Gastrocnemius medialis (tissue), 4 donors: ENCODE results near the gene AKAP6. TPM values are rescaled to one million over a fixed set of nuclear protein-coding genes. Genes with fewer than 3 reads are reported as not detected.

Experiments used
- ATAC-seq, 2 donors: fragments of 150-250 bp; one replicate each; pipeline ENCODE4 v1.9.1; 2016
- DNase-seq, 2 donors: peaks; one replicate each; pipeline ENCODE4 v3.0.0-alpha.2; 2019
- H3K27ac ChIP-seq, 4 donors: fragments of 200-600 bp; sonication (generic); 1 replicate in 1 of 4; 2 replicates in 3 of 4; pipeline ENCODE4 v1.5.1; 2016 to 2018; ENCODE audit warnings: mild to moderate bottlenecking in 2 of 4, moderate library complexity in 1 of 4
- H3K27me3 ChIP-seq, 3 donors: fragments of 200-600 bp; sonication (generic) in 2 of 3; 1 replicate in 1 of 3; 2 replicates in 2 of 3; pipeline versions ENCODE4 v1.5.1 to v1.6.0; 2016 to 2019; ENCODE audit warnings: mild to moderate bottlenecking in 1 of 3, moderate library complexity in 1 of 3
- H3K36me3 ChIP-seq, 2 donors: fragments of 200-600 bp; sonication (generic) in 1 of 2; one replicate each; pipeline ENCODE4 v1.5.1; 2017 to 2018
- H3K4me1 ChIP-seq, 2 donors: fragments of 200-600 bp; sonication (generic) in 1 of 2; one replicate each; pipeline ENCODE4 v1.5.1; 2016 to 2017; ENCODE audit warnings: mild to moderate bottlenecking in 2 of 2
- H3K4me3 ChIP-seq, 4 donors: fragments of 200-600 bp; sonication (generic) in 3 of 4; 1 replicate in 1 of 4; 2 replicates in 3 of 4; pipeline ENCODE4 v1.5.1; 2016 to 2019; ENCODE audit warnings: mild to moderate bottlenecking in 2 of 4
- H3K9me3 ChIP-seq, 3 donors: fragments of 200-600 bp; sonication (generic) in 2 of 3; 1 replicate in 1 of 3; 2 replicates in 2 of 3; pipeline ENCODE4 v1.5.1; 2016 to 2019
- CTCF ChIP-seq, 5 experiments: fragments of 450-650 bp in 3 of 5; fragments of 200-600 bp in 2 of 5; sonication (generic) in 2 of 5; IDR thresholded peaks in 4 of 5; conservative IDR thresholded peaks in 1 of 5; 1 replicate in 4 of 5; 2 replicates in 1 of 5; pipeline ENCODE4 v1.5.1; 2016 to 2019; ENCODE audit warnings: antibody characterized with exemption in 5 of 5, mild to moderate bottlenecking in 3 of 5, moderate library complexity in 3 of 5
- POLR2A ChIP-seq, 2 donors: fragments of 450-650 bp; IDR thresholded peaks; one replicate each; pipeline ENCODE4 v1.6.1; 2017; ENCODE audit warnings: antibody characterized with exemption in 2 of 2, mild to moderate bottlenecking in 2 of 2, moderate library complexity in 2 of 2
- in situ Hi-C, 4 donors: fragments of 200-750 bp; cut with MboI; loops; one replicate each; pipeline versions ENCODE4 v1.15.0 to v1.8.0; 2017; ENCODE audit warnings: low sequenced_read_pairs in 4 of 4
- intact Hi-C: fragments of 100-400 bp; cut with DNase I; formaldehyde crosslinking; loops from one replicate; pipeline ENCODE4 v1.15.1; 2023; ENCODE audit warnings: low total_unique reads
- total RNA-seq, 4 donors: library from RNA; depleted of rRNA; stranded (reverse); fragments of >200 nt; gene quantifications; one replicate each; pipeline versions ENCODE4 v1.1.0 to v1.2.3, GENCODE V29; 2016

The AKAP6 gene
- total RNA-seq, 4 donors from 2014 or later: 23.2 to 59.2 (median 32.1) TPM

GRCh38 chr14:32734261-32734660 lies 405.2 kb downstream of the AKAP6 start:
- H3K36me3 ChIP-seq: peaks cover 0 to 4% of the 10 kb centered on the region in 2 donors
- TF ChIP-seq CTCF (IDR thresholded peaks at IDR 0.05 in 4 of 5, conservative IDR thresholded peaks at IDR 0.05 in 1 of 5) (no peak), POLR2A (IDR thresholded peaks at IDR 0.05) (no peak)
- DNase-seq (no peak), ATAC-seq (no peak)
- H3K9me3 ChIP-seq: no peaks in the 10 kb centered on the region
- no peak overlapping the region for H3K4me3 ChIP-seq
- H3K27me3 ChIP-seq: no peaks in the 10 kb centered on the region
- in situ Hi-C loops: no loop called here
- H3K27ac ChIP-seq: no peak overlapping the region
- intact Hi-C loops: no loop called here
- H3K4me1 ChIP-seq: no peaks in the 10 kb centered on the region

GRCh38 chr14:32737621-32738020 lies 408.5 kb downstream of the AKAP6 start:
- in situ Hi-C loops: no loop called here
- TF ChIP-seq POLR2A (IDR thresholded peaks at IDR 0.05): no peak
- no peak for TF ChIP-seq CTCF (IDR thresholded peaks at IDR 0.05 in 4 of 5, conservative IDR thresholded peaks at IDR 0.05 in 1 of 5)

GRCh38 chr14:32738206-32738871 lies 409.2 kb downstream of the AKAP6 start:
- ATAC-seq: no peak
- H3K9me3 ChIP-seq: no peaks in the 10 kb centered on the region
- H3K27me3 ChIP-seq: no peaks in the 10 kb centered on the region
- H3K4me3 ChIP-seq: no peak overlapping the region
- H3K4me1 ChIP-seq: no peaks in the 10 kb centered on the region
- peaks cover 0 to 4% of the 10 kb centered on the region in 2 donors for H3K36me3 ChIP-seq
- no peak for TF ChIP-seq POLR2A (IDR thresholded peaks at IDR 0.05)
- TF ChIP-seq CTCF (IDR thresholded peaks at IDR 0.05 in 4 of 5, conservative IDR thresholded peaks at IDR 0.05 in 1 of 5): no peak
- intact Hi-C loops (no loop called here), in situ Hi-C loops (no loop called here)
- H3K27ac ChIP-seq: no peak overlapping the region
- DNase-seq: no peak

More at GRCh38 chr14:32737621-32738020, 408.5 kb downstream of the AKAP6 start:
- ATAC-seq (no peak), DNase-seq (no peak)
- H3K36me3 ChIP-seq: peaks cover 0 to 4% of the 10 kb centered on the region in 2 donors
- H3K27me3 ChIP-seq: no peaks in the 10 kb centered on the region
- no peak overlapping the region for H3K4me3 ChIP-seq
- no peaks in the 10 kb centered on the region for H3K9me3 ChIP-seq
- no peaks in the 10 kb centered on the region for H3K4me1 ChIP-seq
- intact Hi-C loops: no loop called here
- no peak overlapping the region for H3K27ac ChIP-seq

- DNase-seq: no peak
- no peaks in the 10 kb centered on the region for H3K4me1 ChIP-seq
- in situ Hi-C loops: no loop called here
- ATAC-seq: no peak
- no peak overlapping the region for H3K4me3 ChIP-seq
- no peaks in the 10 kb centered on the region for H3K27me3 ChIP-seq
- no peak for TF ChIP-seq POLR2A (IDR thresholded peaks at IDR 0.05)
- TF ChIP-seq CTCF (IDR thresholded peaks at IDR 0.05 in 4 of 5, conservative IDR thresholded peaks at IDR 0.05 in 1 of 5): no peak
- intact Hi-C loops: no loop called here
- no peaks in the 10 kb centered on the region for H3K36me3 ChIP-seq
- H3K27ac ChIP-seq: no peak overlapping the region
- H3K9me3 ChIP-seq: no peaks in the 10 kb centered on the region
Observed at GRCh38 chr14:32744811-32745445, 415.8 kb downstream of the AKAP6 start.
